Measurements from ENCODE around the gene PDCL2.

PDCL2 gene

DNA sequence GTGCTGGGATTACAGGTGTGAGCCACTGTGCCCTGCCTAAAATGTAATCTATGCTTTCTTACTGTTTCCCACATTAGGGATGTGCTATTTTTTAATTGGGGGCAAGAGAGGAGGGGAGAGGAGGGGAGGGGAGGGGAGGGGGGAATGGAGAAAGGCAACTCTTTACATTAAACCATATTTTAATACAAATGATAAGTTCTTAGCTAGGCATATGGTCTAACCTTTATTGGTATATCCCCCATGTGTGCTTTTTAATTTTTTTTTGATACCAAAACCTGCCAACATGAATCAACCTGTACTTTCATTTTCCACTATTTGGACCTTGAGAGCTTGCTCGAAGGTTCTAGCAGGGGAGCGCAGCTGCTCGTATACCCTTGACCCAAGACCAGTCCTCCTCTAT lies 51.8 kb downstream of the PDCL2 start:
- no peak for DNase-seq (ENCODE audit: low read depth in 1 of 2, low spot score in 1 of 2)

DNA sequence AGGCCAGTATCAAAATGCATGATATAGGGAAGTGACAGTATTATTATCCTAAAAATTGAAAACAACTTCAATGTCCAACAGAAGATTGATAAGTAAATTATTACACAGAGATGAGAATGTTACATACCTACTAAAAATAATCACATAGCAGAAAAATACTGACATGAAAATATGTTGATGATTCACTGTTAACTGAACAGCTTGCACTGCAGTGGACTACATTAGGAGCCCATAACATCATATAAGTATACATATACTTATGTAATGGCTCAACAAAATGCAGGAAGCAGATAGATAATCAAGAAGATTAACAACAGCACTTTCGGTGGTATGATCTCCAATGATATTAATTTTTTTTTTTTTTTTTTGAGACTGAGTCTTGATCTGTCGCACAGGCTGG lies 52.4 kb downstream of the PDCL2 start:
- no peak for DNase-seq (ENCODE audit: low read depth in 1 of 2, low spot score in 1 of 2)

DNA sequence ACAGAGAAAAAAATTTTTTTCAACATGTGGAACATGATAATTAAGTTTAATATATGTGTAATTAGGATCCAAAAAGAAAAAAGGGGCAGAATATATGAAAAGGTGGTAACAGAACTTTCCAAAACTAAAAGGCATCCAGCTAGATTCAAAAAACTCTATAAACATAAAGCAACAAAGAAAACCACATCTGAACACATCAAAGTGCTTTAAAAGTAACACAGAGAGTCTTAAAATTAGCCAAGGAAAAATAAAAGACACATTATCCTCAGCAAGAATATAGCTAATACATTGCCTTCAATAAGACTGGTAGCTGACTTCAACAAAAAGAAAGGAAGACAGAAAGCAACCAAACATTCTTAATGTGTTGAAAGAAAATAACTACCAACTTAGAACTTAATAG lies 53.5 kb downstream of the PDCL2 start:
- DNase-seq (ENCODE audit: low read depth in 1 of 2, low spot score in 1 of 2), result no peak

DNA sequence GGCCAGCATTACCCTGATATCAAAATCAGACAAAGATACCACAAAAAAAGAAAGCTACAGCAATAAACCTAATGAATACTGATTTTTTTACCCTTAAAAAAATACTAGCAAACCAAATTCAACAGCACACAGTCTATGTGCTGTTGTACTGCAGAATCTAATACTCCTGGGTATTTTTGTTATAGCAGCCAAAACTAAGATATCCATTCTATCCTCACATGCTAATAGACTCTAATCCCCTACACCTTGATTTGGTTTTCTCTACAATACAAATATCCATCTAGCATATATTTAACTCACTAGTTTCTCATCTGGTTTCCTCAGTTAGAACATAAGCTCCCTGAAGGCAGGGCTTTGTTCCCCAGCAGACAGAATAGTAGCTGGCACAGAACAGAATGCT lies 57.7 kb downstream of the PDCL2 start:
- no peak for DNase-seq (ENCODE audit: low read depth in 1 of 2, low spot score in 1 of 2)

DNA sequence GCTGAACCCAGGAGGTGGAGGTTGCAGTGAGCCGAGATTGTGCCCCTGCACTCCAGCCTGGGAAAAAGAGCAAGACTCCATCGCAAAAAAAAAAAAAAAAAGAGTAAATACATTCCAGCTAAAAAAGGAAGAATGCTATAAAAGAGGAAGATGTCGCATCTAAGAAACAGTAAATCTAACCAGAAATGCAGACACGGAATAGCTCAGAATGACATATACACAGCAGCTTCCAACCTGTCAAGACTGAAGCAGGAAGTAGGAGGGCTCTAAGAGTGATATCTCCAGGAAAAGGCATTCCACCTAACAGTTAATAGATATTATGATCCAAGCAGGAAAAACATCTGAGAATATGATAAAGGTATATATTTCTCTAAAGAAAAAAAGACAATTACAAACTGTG lies 61.4 kb downstream of the PDCL2 start:
- no peak for DNase-seq (ENCODE audit: low read depth in 1 of 2, low spot score in 1 of 2)

DNA sequence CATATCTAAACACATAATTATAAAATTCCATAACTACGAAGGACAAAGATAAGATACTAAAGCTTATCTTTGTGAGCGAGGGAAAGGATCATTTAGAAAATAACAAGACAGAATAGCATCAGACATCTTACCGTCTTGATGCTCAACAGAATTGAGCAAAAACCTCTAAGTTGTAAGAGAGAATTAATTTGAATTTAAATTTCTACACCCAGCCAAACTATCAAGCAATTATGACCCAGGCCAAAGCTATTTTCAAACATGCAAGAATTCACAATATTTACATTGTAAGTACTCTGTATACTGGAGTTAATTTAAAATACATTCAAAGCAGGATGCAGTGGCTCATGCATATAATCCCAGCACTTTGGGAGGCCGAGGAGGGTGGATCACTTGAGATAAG lies 61.9 kb downstream of the PDCL2 start:
- DNase-seq (ENCODE audit: low read depth in 1 of 2, low spot score in 1 of 2), result no peak

DNA sequence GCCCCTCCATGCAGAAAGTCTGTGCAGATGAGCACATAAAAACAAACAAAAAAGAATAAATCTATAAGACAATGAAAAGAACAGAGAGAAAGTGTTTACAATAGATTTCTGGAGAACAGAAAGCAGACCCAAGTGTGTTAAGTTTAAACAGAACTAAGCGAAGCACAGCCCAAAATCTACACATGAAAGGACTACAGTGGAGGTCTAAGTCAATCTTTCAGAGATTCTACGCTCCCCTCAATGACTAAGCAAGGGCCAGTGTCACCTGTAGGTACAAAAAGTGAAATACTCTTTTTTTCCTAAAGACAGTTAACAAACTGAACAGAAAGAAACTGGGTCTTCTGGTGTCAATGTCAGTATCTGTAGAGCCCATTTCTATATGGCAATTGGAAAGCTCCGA lies 63.6 kb downstream of the PDCL2 start:
- DNase-seq (ENCODE audit: low read depth in 1 of 2, low spot score in 1 of 2), result no peak

DNA sequence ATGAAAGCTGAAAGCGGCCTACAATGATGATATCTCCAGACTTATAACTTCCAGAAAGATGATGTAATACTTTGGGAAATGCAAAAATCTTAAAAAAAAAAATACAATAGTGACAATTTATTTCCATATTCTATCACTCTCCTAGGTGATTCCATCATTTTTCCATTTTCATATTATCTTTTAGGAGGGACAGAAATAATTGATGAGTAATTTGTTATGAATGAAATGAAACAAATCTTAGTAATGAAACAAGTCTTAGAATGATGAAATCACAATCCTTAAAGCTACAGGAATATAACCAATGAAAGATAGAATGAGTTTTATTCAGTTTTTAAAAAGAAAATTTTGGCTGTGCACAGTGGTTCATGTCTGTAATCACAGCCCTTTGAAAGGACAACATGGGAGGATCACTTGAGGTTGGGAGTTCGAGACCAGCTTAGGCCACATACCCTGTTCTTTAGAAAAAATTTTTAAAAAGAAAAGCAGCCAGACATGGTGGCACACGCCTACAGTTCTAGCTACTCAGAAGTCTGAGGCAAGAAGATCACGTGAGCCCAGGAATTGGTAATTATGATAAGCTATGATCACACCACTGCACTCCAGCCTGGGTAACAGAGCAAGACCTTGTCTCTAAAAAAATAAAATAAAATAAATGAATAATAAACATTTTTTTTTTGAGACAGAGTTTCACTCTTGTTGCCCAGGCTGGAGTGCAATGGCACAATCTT lies 67.0 kb downstream of the PDCL2 start:
- DNase-seq (ENCODE audit: low read depth in 1 of 2, low spot score in 1 of 2), result no peak

DNA sequence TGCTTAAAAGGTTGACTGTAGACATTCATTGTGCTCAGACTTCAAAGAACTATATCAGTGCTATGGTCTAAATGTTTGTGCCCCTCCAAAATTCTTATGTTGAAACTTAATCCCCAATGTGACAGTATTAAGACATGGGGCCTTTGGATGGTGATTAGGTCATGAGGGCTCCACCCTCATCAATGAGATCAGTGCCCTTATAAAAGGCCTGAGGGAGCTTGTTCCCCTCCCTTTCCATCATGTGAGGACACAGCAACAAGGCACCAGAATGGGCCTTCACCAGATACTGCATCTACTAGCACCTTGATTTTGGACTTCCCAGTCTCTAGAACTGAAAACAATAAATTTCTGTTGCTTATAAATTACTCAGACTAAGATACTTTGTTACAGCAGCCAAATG lies 73.6 kb downstream of the PDCL2 start:
- DNase-seq (ENCODE audit: low read depth in 1 of 2, low spot score in 1 of 2), result no peak

DNA sequence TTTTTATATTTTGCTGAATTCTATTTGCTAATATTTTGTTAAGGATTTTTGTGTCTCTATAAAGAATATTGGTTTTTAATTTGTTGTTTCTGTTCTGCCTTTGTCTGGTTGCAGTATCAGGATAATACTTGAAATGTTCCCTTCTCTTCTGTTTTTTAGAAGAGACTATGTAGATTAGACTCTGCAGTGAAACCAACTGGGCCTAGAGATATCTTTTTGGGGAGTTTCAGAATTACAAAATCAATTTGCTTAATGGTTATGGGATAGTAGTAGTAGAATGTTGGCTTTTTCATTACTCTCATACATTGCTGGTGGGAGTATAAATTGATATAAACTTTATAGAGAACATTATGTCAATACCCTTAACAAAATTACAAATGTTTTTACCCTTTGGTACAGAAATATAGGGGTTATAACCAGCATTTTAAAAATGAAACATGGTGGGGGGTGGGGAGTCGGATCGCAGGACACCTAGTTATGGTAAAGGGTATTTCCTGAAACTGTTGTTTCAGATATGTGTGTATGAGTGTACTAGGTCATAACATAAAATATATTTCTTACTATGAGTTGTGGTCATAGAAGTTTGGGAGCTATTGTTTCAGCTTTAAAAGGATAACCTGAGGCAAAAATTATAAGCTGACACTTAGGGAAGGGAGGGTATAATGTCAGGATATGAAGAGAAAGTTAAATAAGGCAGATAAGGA lies 74.4 kb downstream of the PDCL2 start:
- no peak for DNase-seq (ENCODE audit: low read depth in 1 of 2, low spot score in 1 of 2)

DNA sequence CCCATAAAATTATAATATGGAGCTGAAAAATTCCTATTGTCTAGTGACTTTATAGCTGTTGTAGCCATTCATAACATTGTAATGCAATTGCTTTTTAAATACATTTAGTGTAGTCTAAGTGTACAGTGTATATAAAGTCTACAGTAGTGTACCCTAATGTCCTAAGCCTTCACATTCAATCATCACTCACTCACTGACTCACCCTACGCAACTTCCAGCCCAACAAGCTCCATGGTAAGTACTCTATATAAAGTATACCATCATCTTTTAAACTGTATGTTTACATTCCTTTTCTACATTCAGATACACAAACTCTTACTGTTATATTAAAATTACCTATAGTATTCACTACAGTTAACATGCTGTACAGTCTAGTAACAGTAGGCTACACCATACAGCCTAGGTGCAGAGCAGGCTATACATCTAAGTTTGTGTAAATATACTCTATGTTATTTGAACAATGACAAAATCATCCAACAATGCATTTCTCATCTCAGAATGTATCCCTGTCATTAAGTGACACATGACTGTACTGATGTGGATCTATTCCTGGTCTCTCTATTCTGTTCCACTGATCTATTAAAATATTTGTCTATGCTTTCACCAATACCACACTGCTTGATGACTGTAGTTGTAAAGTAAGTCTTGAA lies 79.0 kb downstream of the PDCL2 start:
- DNase-seq (ENCODE audit: low read depth in 1 of 2, low spot score in 1 of 2), result no peak

DNA sequence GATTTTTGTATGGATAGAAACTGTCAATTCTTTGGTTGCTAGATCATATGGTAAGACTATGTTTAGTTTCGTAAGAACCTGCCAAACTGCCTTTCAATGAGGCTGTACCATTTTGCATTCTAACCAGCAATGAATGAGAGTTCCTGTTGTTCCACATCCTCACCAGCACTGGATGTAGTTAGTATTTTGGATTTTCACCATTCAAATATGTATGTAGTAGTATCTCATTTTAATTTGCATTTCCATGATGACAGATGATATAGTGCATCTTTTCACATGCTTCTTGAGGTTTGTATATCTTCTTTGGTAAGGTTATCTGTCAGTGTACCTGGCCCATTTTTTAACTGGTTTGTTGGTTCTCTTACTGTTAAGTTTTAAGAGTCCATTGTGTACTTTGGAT lies 80.0 kb downstream of the PDCL2 start:
- no peak for DNase-seq (ENCODE audit: low read depth in 1 of 2, low spot score in 1 of 2)

DNA sequence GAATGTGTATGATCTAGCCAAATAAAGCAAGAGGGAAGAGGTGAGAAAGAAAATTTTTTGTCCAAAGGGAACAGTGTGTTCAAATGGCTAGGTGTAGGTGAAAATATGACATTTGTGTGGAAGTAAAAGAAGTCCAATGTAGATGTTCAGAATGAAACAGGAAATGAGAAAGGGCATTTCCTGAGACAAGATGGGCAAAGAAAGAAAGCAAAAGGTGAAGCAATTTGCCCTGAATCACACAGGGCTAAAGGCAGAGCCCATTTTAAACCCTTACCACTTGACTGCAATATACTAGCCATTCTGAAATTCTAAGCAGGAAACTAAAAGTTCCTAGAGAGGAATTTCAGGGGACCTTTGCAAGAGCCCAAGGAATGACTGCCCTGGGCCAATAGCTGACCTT lies 81.4 kb downstream of the PDCL2 start:
- DNase-seq (ENCODE audit: low read depth in 1 of 2, low spot score in 1 of 2), result no peak

DNA sequence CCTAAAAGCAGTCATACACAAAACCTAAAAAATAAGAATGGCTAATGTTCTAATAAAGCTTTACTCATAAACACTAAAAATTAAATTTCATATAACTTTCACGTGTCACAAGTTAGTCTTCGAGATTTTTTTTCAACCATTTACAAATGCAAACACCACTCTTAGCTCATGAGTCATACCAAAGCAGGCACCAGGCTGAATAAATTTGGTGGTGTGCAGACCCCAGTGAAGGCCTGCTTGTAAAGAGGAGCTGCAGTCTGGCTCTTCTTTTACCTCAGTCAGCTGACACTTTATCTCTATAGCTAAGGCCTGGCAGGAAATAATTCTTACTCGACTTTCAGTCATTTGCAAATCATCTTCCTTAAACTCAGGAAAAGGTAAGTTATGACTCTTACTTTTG lies 82.8 kb downstream of the PDCL2 start:
- DNase-seq (ENCODE audit: low read depth in 1 of 2, low spot score in 1 of 2), result no peak

DNA sequence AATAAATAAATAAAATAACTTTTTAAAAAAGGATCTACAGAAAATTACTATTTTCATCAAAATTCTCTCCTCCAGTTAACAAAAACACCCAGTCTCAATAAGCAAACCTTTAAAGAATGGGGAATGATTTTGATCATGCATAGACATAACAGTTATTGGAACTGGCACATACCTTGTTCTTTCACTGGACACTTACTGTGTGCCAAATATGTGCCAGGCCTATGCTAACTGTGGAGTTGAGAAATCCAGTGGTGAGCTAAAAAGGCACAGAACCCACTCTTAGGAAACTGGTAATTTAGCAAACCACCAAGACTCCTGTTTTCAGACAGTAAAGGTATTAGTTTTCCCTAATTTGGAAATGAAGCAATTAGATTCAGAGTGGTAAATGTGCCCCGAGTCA lies 84.4 kb downstream of the PDCL2 start:
- no peak for DNase-seq (ENCODE audit: low read depth in 1 of 2, low spot score in 1 of 2)
